Neural progenitor cell (in vitro differentiated cells): Measurements from ENCODE around the gene PLEKHA6. TPM values are rescaled to one million over a fixed set of nuclear protein-coding genes. Genes with fewer than 3 reads are reported as not detected.

Source experiments
- DNase-seq: peaks from one replicate; pipeline ENCODE4 v3.0.0-alpha.2; 2016; ENCODE audit warnings: low spot score
- H2AFZ ChIP-seq: fragments of 200-600 bp; sonication (generic); replicated peaks from 2 replicates; pipeline ENCODE4 v1.6.1; 2016; ENCODE audit warnings: antibody characterized with exemption
- H3F3A ChIP-seq: fragments of 200-600 bp; sonication (generic); 2 replicates; pipeline ENCODE4 v1.6.1; 2016; ENCODE audit warnings: antibody characterized with exemption, low read depth
- H3K27ac ChIP-seq: fragments of 200-600 bp; sonication (generic); 2 replicates; pipeline ENCODE4 v1.5.1; 2016; ENCODE audit warnings: mild to moderate bottlenecking
- H3K27me3 ChIP-seq: fragments of 200-600 bp; sonication (generic); 2 replicates; pipeline ENCODE4 v1.6.1; 2016; ENCODE audit warnings: mild to moderate bottlenecking, moderate library complexity
- H3K36me3 ChIP-seq: fragments of 200-600 bp; sonication (generic); 2 replicates; pipeline ENCODE4 v1.5.1; 2016
- H3K4me1 ChIP-seq: fragments of 200-600 bp; sonication (generic); 2 replicates; pipeline ENCODE4 v1.6.1; 2016; ENCODE audit warnings: mixed run types
- H3K4me2 ChIP-seq: fragments of 200-600 bp; sonication (generic); 2 replicates; pipeline ENCODE4 v1.6.1; 2016
- H3K4me3 ChIP-seq: fragments of 200-600 bp; sonication (generic); 2 replicates; pipeline ENCODE4 v1.5.1; 2016
- H3K79me2 ChIP-seq: fragments of 200-600 bp; sonication (generic); 2 replicates; pipeline ENCODE4 v1.6.1; 2016; ENCODE audit warnings: low read depth
- H3K9ac ChIP-seq: fragments of 200-600 bp; sonication (generic); 2 replicates; pipeline ENCODE4 v1.6.1; 2016
- H3K9me3 ChIP-seq: fragments of 200-600 bp; sonication (generic); 2 replicates; pipeline ENCODE4 v1.5.1; 2016; ENCODE audit warnings: low read depth
- H4K20me1 ChIP-seq: fragments of 200-600 bp; sonication (generic); 2 replicates; pipeline ENCODE4 v1.6.1; 2016; ENCODE audit warnings: low read depth
- H3K27ac Mint-ChIP-seq: 3 replicates; pipeline ENCODE4 v1.8.0; 2021; ENCODE audit warnings: mixed read lengths
- H3K27me3 Mint-ChIP-seq: 2 replicates; pipeline ENCODE4 v1.8.0; 2022; ENCODE audit warnings: low read depth, mild to moderate bottlenecking, inconsistent platforms, moderate library complexity, mixed read lengths; ENCODE audit not compliant: insufficient read depth
- H3K36me3 Mint-ChIP-seq: 3 replicates; pipeline ENCODE4 v1.8.0; 2021; ENCODE audit warnings: mixed read lengths
- H3K4me1 Mint-ChIP-seq: 3 replicates; pipeline ENCODE4 v1.8.0; 2021; ENCODE audit warnings: mixed read lengths
- H3K4me3 Mint-ChIP-seq: 3 replicates; pipeline ENCODE4 v1.8.0; 2021; ENCODE audit warnings: mild to moderate bottlenecking, moderate library complexity, mixed read lengths
- H3K9me3 Mint-ChIP-seq: 3 replicates; pipeline ENCODE4 v1.8.0; 2020; ENCODE audit warnings: mixed read lengths
- EZH2 ChIP-seq: fragments of 200-600 bp; sonication (generic); IDR thresholded peaks from 2 replicates; pipeline ENCODE4 v1.6.1; 2017; ENCODE audit warnings: antibody characterized with exemption, mild to moderate bottlenecking, moderate library complexity
- EZH2phosphoT487 ChIP-seq: fragments of 200-600 bp; sonication (generic); IDR thresholded peaks from 2 replicates; pipeline ENCODE4 v1.6.1; 2017; ENCODE audit warnings: antibody characterized with exemption
- total RNA-seq: library from RNA; depleted of rRNA; stranded (reverse); fragments of >200 nt; gene quantifications from 2 replicates; pipeline ENCODE4 v1.2.3, GENCODE V29; 2015; ENCODE audit warnings: low replicate concordance
- TF ChIP-seq, protein P1 (sequence below): fragments of 200-600 bp; sonication (generic); IDR thresholded peaks from 2 replicates; pipeline ENCODE4 v1.5.1; 2017; ENCODE audit warnings: antibody characterized with exemption, mild to moderate bottlenecking

PLEKHA6 gene
- total RNA-seq, 1 donor from 2014 or later = 0.58 TPM

DNA sequence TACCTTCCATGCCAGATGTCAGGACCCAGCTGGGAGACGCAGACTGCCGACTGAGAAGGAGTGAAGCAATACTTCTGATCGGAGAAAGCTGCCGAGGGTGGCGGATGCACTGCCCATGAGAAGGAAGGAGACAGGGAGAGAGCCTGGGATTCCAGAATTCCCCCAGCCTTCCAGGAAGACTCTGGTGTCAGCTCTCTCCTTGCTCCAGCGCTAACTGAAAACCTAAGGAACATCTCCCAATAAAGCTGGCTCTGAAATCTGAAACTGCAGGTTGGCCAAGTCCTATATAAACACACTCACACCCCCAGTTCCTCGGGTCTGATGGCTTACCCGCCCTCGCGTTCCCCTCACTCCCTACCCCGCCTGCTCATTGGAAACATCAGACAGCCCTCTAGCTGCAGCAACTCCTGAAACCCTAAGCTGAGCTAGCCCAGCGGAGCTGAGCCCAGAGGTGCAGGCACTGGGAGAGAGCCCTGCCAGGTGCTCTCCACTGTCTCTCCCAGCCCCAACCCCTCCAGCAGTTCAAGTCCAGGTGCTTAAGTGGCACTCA, 52.3 kb downstream of the PLEKHA6 start:
- Mint-ChIP-seq H3K4me3 (peak overlapping the region; percentile 16), H3K4me1 (peaks cover 57% of the 10 kb centered on the region)

GRCh38 chr1:204306076-204306475, 53.7 kb downstream of the PLEKHA6 start:
- no peak overlapping the region for H3K4me3 ChIP-seq
- H3F3A ChIP-seq = peaks cover 17% of the 10 kb centered on the region
- Mint-ChIP-seq H3K9me3 (no peaks in the 10 kb centered on the region), H3K4me3 (no peak overlapping the region), H3K36me3 (peaks cover 13% of the 10 kb centered on the region), H3K27me3 (peaks cover 2% of the 10 kb centered on the region), H3K27ac (no peak overlapping the region), H3K4me1 (peaks cover 55% of the 10 kb centered on the region)
- peaks cover 27% of the 10 kb centered on the region for H3K27me3 ChIP-seq
- no peaks in the 10 kb centered on the region for H3K9me3 ChIP-seq
- H3K4me2 ChIP-seq = no peak overlapping the region
- H3K79me2 ChIP-seq = no peaks in the 10 kb centered on the region
- peaks cover 17% of the 10 kb centered on the region for H3K4me1 ChIP-seq
- H3K27ac ChIP-seq = no peak overlapping the region
- DNase-seq = no peak
- no peak overlapping the region for H2AFZ ChIP-seq
- TF ChIP-seq, protein P1, sequence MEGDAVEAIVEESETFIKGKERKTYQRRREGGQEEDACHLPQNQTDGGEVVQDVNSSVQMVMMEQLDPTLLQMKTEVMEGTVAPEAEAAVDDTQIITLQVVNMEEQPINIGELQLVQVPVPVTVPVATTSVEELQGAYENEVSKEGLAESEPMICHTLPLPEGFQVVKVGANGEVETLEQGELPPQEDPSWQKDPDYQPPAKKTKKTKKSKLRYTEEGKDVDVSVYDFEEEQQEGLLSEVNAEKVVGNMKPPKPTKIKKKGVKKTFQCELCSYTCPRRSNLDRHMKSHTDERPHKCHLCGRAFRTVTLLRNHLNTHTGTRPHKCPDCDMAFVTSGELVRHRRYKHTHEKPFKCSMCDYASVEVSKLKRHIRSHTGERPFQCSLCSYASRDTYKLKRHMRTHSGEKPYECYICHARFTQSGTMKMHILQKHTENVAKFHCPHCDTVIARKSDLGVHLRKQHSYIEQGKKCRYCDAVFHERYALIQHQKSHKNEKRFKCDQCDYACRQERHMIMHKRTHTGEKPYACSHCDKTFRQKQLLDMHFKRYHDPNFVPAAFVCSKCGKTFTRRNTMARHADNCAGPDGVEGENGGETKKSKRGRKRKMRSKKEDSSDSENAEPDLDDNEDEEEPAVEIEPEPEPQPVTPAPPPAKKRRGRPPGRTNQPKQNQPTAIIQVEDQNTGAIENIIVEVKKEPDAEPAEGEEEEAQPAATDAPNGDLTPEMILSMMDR = no peak
- no peak for TF ChIP-seq EZH2
- no peak for TF ChIP-seq EZH2phosphoT487
- H4K20me1 ChIP-seq = no peaks in the 10 kb centered on the region
- no peaks in the 10 kb centered on the region for H3K36me3 ChIP-seq
- no peak overlapping the region for H3K9ac ChIP-seq

More for the DNA sequence above, 52.3 kb downstream of the PLEKHA6 start:
- Mint-ChIP-seq H3K36me3 (peaks cover 10% of the 10 kb centered on the region), H3K27ac (no peak overlapping the region), H3K9me3 (no peaks in the 10 kb centered on the region), H3K27me3 (peaks cover 2% of the 10 kb centered on the region)
- Histone ChIP-seq H2AFZ (peak overlapping the region; percentile 78), H3F3A (peaks cover 17% of the 10 kb centered on the region), H3K9ac (no peak overlapping the region), H3K4me1 (peaks cover 17% of the 10 kb centered on the region), H3K9me3 (no peaks in the 10 kb centered on the region), H3K27ac (no peak overlapping the region), H3K36me3 (no peaks in the 10 kb centered on the region), H3K27me3 (peaks cover 27% of the 10 kb centered on the region), H3K4me2 (peak overlapping the region; percentile 69), H3K4me3 (no peak overlapping the region), H4K20me1 (no peaks in the 10 kb centered on the region), H3K79me2 (no peaks in the 10 kb centered on the region)
- peak; percentile 64 for DNase-seq
- no peak for TF ChIP-seq EZH2
- TF ChIP-seq, protein P1 = no peak
- no peak for TF ChIP-seq EZH2phosphoT487

DNA sequence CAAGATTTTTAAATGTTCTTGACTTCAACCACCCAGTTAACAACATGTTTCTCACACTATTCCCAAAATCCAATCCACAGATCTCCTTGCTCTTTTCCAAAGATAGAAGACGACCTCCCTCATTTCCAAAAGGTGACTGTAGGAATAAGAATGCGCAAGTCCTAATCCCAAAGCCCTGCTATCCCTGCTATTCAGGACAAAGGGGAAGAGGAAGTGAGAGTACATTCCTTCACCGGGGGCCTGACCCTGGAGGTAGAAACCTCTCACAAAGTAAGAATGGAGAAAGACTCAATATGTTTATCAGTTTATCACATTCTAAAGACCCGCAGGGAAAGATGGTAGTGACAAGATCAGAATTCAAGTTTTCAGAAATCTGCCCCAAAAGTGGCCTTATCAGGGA, 55.7 kb downstream of the PLEKHA6 start:
- Histone ChIP-seq H3K79me2 (no peaks in the 10 kb centered on the region), H3K4me2 (peak overlapping the region; percentile 35), H3F3A (peaks cover 17% of the 10 kb centered on the region), H3K27ac (no peak overlapping the region), H3K9ac (no peak overlapping the region), H4K20me1 (no peaks in the 10 kb centered on the region), H3K4me3 (no peak overlapping the region), H3K9me3 (no peaks in the 10 kb centered on the region), H3K36me3 (no peaks in the 10 kb centered on the region), H2AFZ (no peak overlapping the region), H3K4me1 (peaks cover 17% of the 10 kb centered on the region), H3K27me3 (peaks cover 27% of the 10 kb centered on the region)
- peak; percentile 68 for DNase-seq
- H3K4me3 Mint-ChIP-seq = no peak overlapping the region
- peaks cover 43% of the 10 kb centered on the region for H3K4me1 Mint-ChIP-seq
- peaks cover 3% of the 10 kb centered on the region for H3K27me3 Mint-ChIP-seq
- H3K27ac Mint-ChIP-seq = no peak overlapping the region
- H3K36me3 Mint-ChIP-seq = peaks cover 16% of the 10 kb centered on the region
- TF ChIP-seq, protein P1 = no peak
- TF ChIP-seq EZH2 = no peak
- TF ChIP-seq EZH2phosphoT487 = no peak
- H3K9me3 Mint-ChIP-seq = no peaks in the 10 kb centered on the region
